HEK293 (cell line): Measurements from ENCODE around the gene RPS4Y2.

Experiments used
- CTCF ChIA-PET: fragments of 350-600 bp; formaldehyde crosslinking; extraction: SDS; loops from one replicate; lab custom pipeline; 2021; ENCODE audit warnings: antibody characterized with exemption; lab: Yijun Ruan, JAX
- POLR2A ChIA-PET: fragments of 300-600 bp; formaldehyde crosslinking; extraction: SDS; loops from one replicate; lab custom pipeline; 2020; ENCODE audit warnings: antibody characterized with exemption, inconsistent platforms; lab: Yijun Ruan, JAX
- H3K27ac ChIP-seq: fragments of 200-500 bp; sonication (Bioruptor generic); 2 replicates; pipeline ENCODE4 v1.5.1; 2014; ENCODE audit warnings: low read depth, low read length, control low read depth, inconsistent platforms; ENCODE audit errors: extremely low read depth
- H3K36me3 ChIP-seq, 2 experiments: fragments of 200-500 bp in 1 of 2; sonication (Bioruptor generic) in 1 of 2; 1 replicate in 1 of 2; 2 replicates in 1 of 2; pipeline ENCODE4 v1.5.1; 2014 to 2017; ENCODE audit warnings: inconsistent platforms in 2 of 2, low read length in 2 of 2; ENCODE audit not compliant: control insufficient read depth in 2 of 2, insufficient read depth in 1 of 2
- H3K4me1 ChIP-seq: fragments of 200-500 bp; sonication (Bioruptor generic); 2 replicates; pipeline ENCODE4 v1.5.1; 2014; ENCODE audit warnings: mild to moderate bottlenecking, low read length, inconsistent platforms; ENCODE audit not compliant: control insufficient read depth, insufficient read depth
- H3K4me3 ChIP-seq: 2 replicates; pipeline ENCODE4 v1.5.1; 2011; ENCODE audit warnings: low read depth, mild to moderate bottlenecking, control low read depth, low read length, moderate library complexity
- H3K9me3 ChIP-seq: fragments of 200-500 bp; sonication (Bioruptor generic); 2 replicates; pipeline ENCODE4 v1.5.1; 2014; ENCODE audit warnings: low read depth, low read length, inconsistent platforms; ENCODE audit not compliant: control insufficient read depth, insufficient read depth
- EGR2 ChIP-seq: fragments of 450-650 bp; formaldehyde crosslinking; IDR thresholded peaks from 2 replicates; pipeline ENCODE4 v1.5.1; 2016; ENCODE audit warnings: low read depth, missing biosample characterization, missing genetic modification characterization
- ELK4 ChIP-seq: IDR thresholded peaks from 2 replicates; pipeline ENCODE4 v1.6.1; 2011; ENCODE audit warnings: mild to moderate bottlenecking, low read depth, low read length, borderline replicate concordance
- GLIS2 ChIP-seq: fragments of 450-650 bp; formaldehyde crosslinking; IDR thresholded peaks from 2 replicates; pipeline ENCODE4 v1.5.1; 2016; ENCODE audit warnings: missing biosample characterization, missing genetic modification characterization
- KLF8 ChIP-seq: fragments of 450-650 bp; formaldehyde crosslinking; IDR thresholded peaks from 2 replicates; pipeline ENCODE4 v1.5.1; 2016; ENCODE audit warnings: missing biosample characterization, missing genetic modification characterization
- OVOL3 ChIP-seq: fragments of 450-650 bp; formaldehyde crosslinking; IDR thresholded peaks from 2 replicates; pipeline ENCODE4 v1.5.1; 2016; ENCODE audit warnings: missing biosample characterization, missing genetic modification characterization
- SCRT2 ChIP-seq: fragments of 450-650 bp; formaldehyde crosslinking; IDR thresholded peaks from 2 replicates; pipeline ENCODE4 v1.5.1; 2016; ENCODE audit warnings: missing biosample characterization, missing genetic modification characterization
- SP2 ChIP-seq: fragments of 450-650 bp; formaldehyde crosslinking; IDR thresholded peaks from 2 replicates; pipeline ENCODE4 v1.5.1; 2016; ENCODE audit warnings: missing biosample characterization, missing genetic modification characterization
- ZBTB26 ChIP-seq: fragments of 450-650 bp; formaldehyde crosslinking; optimal IDR thresholded peaks from 2 replicates; pipeline ENCODE3; 2016; ENCODE audit warnings: missing biosample characterization, mild to moderate bottlenecking, missing genetic modification characterization
- ZNF138 ChIP-seq: fragments of 450-650 bp; formaldehyde crosslinking; IDR thresholded peaks from 2 replicates; pipeline ENCODE4 v1.5.1; 2016; ENCODE audit warnings: missing biosample characterization, missing genetic modification characterization, borderline replicate concordance
- ZNF155 ChIP-seq: fragments of 450-650 bp; formaldehyde crosslinking; IDR thresholded peaks from 2 replicates; pipeline ENCODE4 v1.5.1; 2016; ENCODE audit warnings: missing biosample characterization, missing genetic modification characterization
- ZNF184 ChIP-seq: fragments of 450-650 bp; IDR thresholded peaks from 2 replicates; pipeline ENCODE4 v1.5.1; 2018; ENCODE audit warnings: missing biosample characterization, mild to moderate bottlenecking, missing genetic modification characterization
- ZNF214 ChIP-seq: fragments of 450-650 bp; formaldehyde crosslinking; IDR thresholded peaks from 2 replicates; pipeline ENCODE4 v1.5.1; 2017; ENCODE audit warnings: missing biosample characterization, mild to moderate bottlenecking, missing genetic modification characterization, borderline replicate concordance
- ZNF266 ChIP-seq: fragments of 450-650 bp; formaldehyde crosslinking; IDR thresholded peaks from 2 replicates; pipeline ENCODE4 v1.5.1; 2016; ENCODE audit warnings: missing biosample characterization, missing genetic modification characterization, low read depth
- ZNF514 ChIP-seq: fragments of 450-650 bp; formaldehyde crosslinking; IDR thresholded peaks from 2 replicates; pipeline ENCODE4 v1.5.1; 2016; ENCODE audit warnings: missing biosample characterization, missing genetic modification characterization
- ZNF571 ChIP-seq: fragments of 450-650 bp; formaldehyde crosslinking; IDR thresholded peaks from 2 replicates; pipeline ENCODE4 v1.5.0; 2017; ENCODE audit warnings: missing biosample characterization, missing genetic modification characterization
- ZNF621 ChIP-seq: fragments of 450-650 bp; formaldehyde crosslinking; IDR thresholded peaks from 2 replicates; pipeline ENCODE4 v1.5.1; 2017; ENCODE audit warnings: missing biosample characterization, missing genetic modification characterization
- ZNF645 ChIP-seq: fragments of 450-650 bp; formaldehyde crosslinking; IDR thresholded peaks from 2 replicates; pipeline ENCODE4; 2016; ENCODE audit warnings: missing biosample characterization, missing genetic modification characterization
- ZNF701 ChIP-seq: fragments of 450-650 bp; formaldehyde crosslinking; IDR thresholded peaks from 2 replicates; pipeline ENCODE4 v1.5.1; 2016; ENCODE audit warnings: missing biosample characterization, missing genetic modification characterization
- ZNF704 ChIP-seq: fragments of 450-650 bp; formaldehyde crosslinking; IDR thresholded peaks from 2 replicates; pipeline ENCODE4 v1.5.1; 2016; ENCODE audit warnings: missing biosample characterization, missing genetic modification characterization
- TF ChIP-seq, protein P1 (sequence below): fragments of 450-650 bp; formaldehyde crosslinking; conservative IDR thresholded peaks from 2 replicates; pipeline ENCODE4 v1.5.1; 2016; ENCODE audit warnings: low read depth, missing biosample characterization, missing genetic modification characterization
- TF ChIP-seq, protein P2 (sequence below): fragments of 450-650 bp; formaldehyde crosslinking; IDR thresholded peaks from 2 replicates; pipeline ENCODE4 v1.5.1; 2016; ENCODE audit warnings: missing biosample characterization, missing genetic modification characterization
- TF ChIP-seq, protein P3 (sequence below): fragments of 450-650 bp; formaldehyde crosslinking; IDR thresholded peaks from 2 replicates; pipeline ENCODE4 v1.5.1; 2016; ENCODE audit warnings: missing biosample characterization, missing genetic modification characterization

RPS4Y2 gene

GRCh38 chrY:20770755-20771154, 14.8 kb downstream of the RPS4Y2 start (continued):
- TF ChIP-seq ZBTB26 (tag by site-specific recombination) (no peak), ZNF266 (tag by site-specific recombination) (no peak), ZNF214 (no peak), ZNF701 (tag by site-specific recombination) (no peak), GLIS2 (tag by site-specific recombination) (no peak)
- TF ChIP-seq, protein P1, sequence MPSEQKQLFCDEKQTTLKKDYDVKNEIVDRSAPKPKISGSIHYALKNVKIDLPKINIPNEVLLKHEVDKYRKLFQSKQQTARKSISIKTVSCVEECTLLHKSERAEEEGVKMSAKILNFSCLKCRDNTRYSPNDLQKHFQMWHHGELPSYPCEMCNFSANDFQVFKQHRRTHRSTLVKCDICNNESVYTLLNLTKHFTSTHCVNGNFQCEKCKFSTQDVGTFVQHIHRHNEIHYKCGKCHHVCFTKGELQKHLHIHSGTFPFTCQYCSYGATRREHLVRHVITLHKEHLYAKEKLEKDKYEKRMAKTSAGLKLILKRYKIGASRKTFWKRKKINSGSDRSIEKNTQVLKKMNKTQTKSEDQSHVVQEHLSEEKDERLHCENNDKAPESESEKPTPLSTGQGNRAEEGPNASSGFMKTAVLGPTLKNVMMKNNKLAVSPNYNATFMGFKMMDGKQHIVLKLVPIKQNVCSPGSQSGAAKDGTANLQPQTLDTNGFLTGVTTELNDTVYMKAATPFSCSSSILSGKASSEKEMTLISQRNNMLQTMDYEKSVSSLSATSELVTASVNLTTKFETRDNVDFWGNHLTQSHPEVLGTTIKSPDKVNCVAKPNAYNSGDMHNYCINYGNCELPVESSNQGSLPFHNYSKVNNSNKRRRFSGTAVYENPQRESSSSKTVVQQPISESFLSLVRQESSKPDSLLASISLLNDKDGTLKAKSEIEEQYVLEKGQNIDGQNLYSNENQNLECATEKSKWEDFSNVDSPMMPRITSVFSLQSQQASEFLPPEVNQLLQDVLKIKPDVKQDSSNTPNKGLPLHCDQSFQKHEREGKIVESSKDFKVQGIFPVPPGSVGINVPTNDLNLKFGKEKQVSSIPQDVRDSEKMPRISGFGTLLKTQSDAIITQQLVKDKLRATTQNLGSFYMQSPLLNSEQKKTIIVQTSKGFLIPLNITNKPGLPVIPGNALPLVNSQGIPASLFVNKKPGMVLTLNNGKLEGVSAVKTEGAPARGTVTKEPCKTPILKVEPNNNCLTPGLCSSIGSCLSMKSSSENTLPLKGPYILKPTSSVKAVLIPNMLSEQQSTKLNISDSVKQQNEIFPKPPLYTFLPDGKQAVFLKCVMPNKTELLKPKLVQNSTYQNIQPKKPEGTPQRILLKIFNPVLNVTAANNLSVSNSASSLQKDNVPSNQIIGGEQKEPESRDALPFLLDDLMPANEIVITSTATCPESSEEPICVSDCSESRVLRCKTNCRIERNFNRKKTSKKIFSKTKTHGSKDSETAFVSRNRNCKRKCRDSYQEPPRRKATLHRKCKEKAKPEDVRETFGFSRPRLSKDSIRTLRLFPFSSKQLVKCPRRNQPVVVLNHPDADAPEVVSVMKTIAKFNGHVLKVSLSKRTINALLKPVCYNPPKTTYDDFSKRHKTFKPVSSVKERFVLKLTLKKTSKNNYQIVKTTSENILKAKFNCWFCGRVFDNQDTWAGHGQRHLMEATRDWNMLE = no peak
- TF ChIP-seq, protein P2, sequence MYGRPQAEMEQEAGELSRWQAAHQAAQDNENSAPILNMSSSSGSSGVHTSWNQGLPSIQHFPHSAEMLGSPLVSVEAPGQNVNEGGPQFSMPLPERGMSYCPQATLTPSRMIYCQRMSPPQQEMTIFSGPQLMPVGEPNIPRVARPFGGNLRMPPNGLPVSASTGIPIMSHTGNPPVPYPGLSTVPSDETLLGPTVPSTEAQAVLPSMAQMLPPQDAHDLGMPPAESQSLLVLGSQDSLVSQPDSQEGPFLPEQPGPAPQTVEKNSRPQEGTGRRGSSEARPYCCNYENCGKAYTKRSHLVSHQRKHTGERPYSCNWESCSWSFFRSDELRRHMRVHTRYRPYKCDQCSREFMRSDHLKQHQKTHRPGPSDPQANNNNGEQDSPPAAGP (tag by site-specific recombination) = no peak
- TF ChIP-seq, protein P3, sequence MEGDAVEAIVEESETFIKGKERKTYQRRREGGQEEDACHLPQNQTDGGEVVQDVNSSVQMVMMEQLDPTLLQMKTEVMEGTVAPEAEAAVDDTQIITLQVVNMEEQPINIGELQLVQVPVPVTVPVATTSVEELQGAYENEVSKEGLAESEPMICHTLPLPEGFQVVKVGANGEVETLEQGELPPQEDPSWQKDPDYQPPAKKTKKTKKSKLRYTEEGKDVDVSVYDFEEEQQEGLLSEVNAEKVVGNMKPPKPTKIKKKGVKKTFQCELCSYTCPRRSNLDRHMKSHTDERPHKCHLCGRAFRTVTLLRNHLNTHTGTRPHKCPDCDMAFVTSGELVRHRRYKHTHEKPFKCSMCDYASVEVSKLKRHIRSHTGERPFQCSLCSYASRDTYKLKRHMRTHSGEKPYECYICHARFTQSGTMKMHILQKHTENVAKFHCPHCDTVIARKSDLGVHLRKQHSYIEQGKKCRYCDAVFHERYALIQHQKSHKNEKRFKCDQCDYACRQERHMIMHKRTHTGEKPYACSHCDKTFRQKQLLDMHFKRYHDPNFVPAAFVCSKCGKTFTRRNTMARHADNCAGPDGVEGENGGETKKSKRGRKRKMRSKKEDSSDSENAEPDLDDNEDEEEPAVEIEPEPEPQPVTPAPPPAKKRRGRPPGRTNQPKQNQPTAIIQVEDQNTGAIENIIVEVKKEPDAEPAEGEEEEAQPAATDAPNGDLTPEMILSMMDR (tag by site-specific recombination) = no peak
- TF ChIP-seq, all 188 proteins: peak for 0

- TF ChIP-seq ZNF514 (tag by site-specific recombination) (no peak), ZNF184 (tag by site-specific recombination) (no peak), EGR2 (no peak), ZNF571 (tag by site-specific recombination) (no peak), ZNF155 (tag by site-specific recombination) (no peak), ELK4 (no peak), ZNF704 (no peak), OVOL3 (tag by site-specific recombination) (no peak), KLF8 (tag by site-specific recombination) (no peak), SCRT2 (tag by site-specific recombination) (no peak), SP2 (tag by site-specific recombination) (no peak), ZNF138 (tag by site-specific recombination) (no peak), ZNF621 (tag by site-specific recombination) (no peak), ZNF645 (tag by site-specific recombination) (no peak)
- Histone ChIP-seq H3K9me3 (no peaks in the 10 kb centered on the region), H3K27ac (no peak overlapping the region), H3K36me3 (no peaks in the 10 kb centered on the region), H3K4me3 (no peak overlapping the region), H3K4me1 (no peaks in the 10 kb centered on the region)
- POLR2A ChIA-PET = no interaction called here
- CTCF ChIA-PET = no interaction called here
Observed at GRCh38 chrY:20776104-20776503, 20.2 kb downstream of the RPS4Y2 start.
